ENCODE data around the gene PKD2L1.
"Not testable (repeated sequence)": the region's sequence is repeated elsewhere in the genome, so short reads cannot be mapped to it uniquely, and the experiment has no call there.

DNA sequence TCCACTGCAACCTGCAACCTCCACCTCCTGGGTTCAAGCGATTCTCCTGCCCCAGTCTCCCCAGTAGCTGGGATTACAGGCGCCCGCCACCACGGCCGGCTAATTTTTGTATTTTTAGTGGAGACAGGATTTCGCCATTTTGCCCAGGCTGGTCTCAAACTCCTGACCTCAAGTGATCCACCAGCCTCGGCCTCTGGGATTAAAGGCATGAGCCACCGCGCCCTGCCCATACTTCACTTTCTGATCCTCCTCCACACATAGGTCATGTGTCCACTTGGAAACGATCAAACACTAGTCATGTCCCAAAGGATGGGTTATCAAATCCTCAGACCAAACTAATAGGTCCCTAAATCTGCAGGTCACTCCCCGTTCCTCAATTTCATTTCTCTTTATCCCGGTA lies 44.7 kb downstream of the PKD2L1 start:
- TF ChIP-seq POLR2AphosphoS5 (IDR thresholded peaks at IDR 0.05; ENCODE audit: low read depth); GABPA (IDR thresholded peaks at IDR 0.05; ENCODE audit: low read depth); REST (IDR thresholded peaks at IDR 0.05; ENCODE audit: insufficient replicate concordance, low read depth): not testable (repeated sequence)
- TF ChIP-seq, protein P1, sequence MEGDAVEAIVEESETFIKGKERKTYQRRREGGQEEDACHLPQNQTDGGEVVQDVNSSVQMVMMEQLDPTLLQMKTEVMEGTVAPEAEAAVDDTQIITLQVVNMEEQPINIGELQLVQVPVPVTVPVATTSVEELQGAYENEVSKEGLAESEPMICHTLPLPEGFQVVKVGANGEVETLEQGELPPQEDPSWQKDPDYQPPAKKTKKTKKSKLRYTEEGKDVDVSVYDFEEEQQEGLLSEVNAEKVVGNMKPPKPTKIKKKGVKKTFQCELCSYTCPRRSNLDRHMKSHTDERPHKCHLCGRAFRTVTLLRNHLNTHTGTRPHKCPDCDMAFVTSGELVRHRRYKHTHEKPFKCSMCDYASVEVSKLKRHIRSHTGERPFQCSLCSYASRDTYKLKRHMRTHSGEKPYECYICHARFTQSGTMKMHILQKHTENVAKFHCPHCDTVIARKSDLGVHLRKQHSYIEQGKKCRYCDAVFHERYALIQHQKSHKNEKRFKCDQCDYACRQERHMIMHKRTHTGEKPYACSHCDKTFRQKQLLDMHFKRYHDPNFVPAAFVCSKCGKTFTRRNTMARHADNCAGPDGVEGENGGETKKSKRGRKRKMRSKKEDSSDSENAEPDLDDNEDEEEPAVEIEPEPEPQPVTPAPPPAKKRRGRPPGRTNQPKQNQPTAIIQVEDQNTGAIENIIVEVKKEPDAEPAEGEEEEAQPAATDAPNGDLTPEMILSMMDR (IDR thresholded peaks at IDR 0.05; ENCODE audit: insufficient read depth, low read length), result not testable (repeated sequence)

Data from HL-60 (cell line).